Bladder microvascular endothelial cell (primary cell): ENCODE results near the gene ZNF365. TPM values are rescaled to one million over a fixed set of nuclear protein-coding genes. Genes with fewer than 3 reads are reported as not detected.

Experiments
- total RNA-seq: library from RNA; depleted of rRNA; stranded (reverse); fragments of >200 nt; gene quantifications from 2 replicates; pipeline ENCODE4 v1.2.3, GENCODE V29; 2014

Gene ZNF365, protein sequence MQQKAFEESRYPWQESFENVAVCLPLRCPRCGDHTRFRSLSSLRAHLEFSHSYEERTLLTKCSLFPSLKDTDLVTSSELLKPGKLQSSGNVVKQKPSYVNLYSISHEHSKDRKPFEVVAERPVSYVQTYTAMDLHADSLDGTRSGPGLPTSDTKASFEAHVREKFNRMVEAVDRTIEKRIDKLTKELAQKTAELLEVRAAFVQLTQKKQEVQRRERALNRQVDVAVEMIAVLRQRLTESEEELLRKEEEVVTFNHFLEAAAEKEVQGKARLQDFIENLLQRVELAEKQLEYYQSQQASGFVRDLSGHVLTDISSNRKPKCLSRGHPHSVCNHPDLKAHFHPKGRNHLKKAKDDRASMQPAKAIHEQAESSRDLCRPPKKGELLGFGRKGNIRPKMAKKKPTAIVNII
- total RNA-seq = 0.25 TPM in 1 of 2 replicates, not detected in the other

DNA sequence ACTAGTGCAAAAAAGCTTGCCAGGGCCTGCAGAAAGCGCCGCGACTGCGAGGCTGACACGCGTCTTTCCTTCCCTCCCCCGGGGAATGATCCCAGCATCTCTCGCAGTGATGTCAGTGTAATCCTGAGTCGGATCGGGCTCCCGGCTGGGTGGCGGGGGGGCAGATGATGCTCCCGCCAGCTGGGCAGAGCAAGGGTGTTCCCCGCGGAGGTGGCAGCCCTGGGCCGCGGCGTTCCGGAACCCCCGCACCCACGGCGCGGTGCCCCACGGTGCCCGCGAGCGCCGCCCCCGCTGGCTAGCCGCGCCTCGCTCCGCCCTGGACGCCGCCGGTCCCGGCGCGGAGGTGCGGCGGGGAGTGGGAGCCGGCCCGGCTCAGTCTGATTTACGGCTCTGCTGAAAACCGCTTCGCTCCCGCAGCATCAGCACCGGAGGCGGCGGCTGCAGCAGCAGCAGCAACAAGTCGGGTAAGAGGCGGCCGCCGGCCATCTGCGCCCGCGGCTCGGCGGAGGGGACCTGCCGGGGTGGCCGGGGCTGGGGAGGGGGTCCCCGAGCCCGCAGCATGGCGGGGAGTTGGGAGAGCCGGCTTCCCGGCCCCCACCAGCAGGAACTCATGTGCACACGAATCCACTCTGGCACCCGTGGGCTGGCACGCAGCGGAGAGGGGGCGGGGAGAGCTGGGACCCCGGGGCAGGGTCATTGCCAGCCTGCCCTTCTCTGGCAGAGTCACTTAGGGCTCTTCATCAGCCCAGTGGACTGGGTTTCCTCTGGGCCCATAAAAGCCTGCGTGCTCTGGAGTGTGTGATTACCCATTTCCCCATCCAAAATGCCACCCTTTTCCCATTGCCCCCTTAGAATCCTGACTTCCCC, at the start of gene ZNF365:
Gene ZNF365, plus strand, starts transcription at position 375 of the 867 bp plus-strand sequence. CDS start 1,825 bp downstream, outside the sequence.

Other genes with a start within 250 kb of the ZNF365 start
- gene RTKN2, start 105.5 kb upstream of the ZNF365 start, total RNA-seq = 0.16 and 0.25 TPM in 2 replicates